GM19452 (cell line): Measurements from ENCODE around the gene PEMT.

Experiments
- ATAC-seq: cut with Tn5 transposase; IDR thresholded peaks from one replicate; pipeline ENCODE4 v1.9.1; 2021; ENCODE audit not compliant: unreplicated experiment

PEMT gene

DNA sequence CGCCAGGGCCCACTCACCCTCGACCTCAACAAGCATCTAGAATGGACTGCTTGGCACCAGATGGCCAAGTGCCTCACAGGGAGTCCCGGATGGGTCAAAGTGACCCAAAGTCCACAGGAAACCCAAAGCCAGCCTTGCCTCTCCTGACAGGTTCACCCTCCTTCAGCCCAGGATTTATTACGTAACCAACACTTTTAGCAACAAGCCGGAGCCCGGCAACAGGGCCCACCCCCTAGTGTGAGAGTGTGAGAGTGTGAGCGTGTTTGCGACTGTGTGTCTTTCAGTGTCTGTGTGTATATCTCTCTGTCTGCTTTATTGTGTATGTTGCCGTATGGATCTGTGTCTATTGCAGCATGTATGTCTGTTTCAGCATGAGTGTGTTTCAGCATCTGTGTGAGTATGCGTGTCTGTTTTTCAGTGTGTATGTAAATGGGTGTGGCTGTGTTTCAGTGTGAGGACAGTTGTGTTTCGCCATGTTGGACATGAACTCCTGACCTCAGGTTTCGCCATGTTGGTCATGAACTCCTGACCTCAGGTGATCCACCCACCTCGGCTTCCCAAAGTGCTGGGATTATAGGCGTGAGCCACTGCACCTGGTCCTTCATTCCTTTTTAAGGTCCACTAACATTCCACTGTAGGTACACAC, 13.7 kb upstream of the PEMT start:
- ATAC-seq: no peak

DNA sequence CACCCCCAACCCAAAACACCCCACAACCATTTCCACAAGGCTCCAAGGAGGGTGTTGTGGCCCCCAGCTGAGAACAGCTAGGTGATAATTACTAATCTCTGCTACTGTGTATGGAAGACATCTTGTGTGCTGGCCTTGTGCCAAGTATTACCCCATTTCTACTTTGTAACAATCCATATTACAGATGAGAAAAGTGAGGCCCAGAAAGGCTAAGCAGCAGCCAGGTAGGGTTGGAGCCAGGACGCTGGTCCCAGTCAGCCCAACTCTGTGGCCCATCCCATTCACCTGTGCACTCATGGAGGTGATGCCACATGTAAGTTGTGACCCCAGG, 12.4 kb upstream of the PEMT start:
- ATAC-seq: no peak

DNA sequence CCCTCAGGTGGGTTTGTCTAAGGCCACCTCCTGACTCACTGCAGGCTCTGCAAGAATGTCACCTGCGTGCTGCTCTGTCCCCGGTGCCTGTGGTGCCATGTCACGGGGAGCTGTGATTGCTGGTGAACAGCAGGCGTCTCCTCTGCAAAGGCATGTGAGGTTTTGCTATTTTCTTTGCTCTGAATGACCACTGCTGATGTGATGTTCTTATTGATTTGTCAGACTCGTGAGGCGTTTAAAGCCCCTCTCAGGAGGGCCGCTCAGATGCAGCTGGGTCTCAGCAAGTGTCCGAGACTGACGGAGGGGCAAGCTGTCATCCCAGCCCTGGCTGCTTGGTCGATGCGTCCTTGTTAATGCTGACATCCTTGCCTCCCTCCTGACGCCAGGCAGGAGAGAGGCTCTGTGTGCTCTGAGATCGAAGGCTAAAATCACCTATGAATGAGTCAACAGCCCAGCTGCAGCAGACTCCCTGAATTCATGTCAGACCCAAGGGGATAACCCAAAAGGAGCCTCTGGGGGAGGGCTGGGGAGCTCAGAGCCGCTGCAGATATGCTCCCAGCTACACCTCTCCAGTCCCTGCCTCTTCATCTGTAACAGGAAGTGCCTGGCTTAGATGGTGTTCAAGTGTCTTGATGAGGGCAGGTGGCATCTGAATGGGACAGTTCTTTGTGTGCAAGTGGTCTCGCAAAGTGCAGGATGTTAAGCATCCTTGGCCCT, 11.8 kb upstream of the PEMT start:
- no peak for ATAC-seq

DNA sequence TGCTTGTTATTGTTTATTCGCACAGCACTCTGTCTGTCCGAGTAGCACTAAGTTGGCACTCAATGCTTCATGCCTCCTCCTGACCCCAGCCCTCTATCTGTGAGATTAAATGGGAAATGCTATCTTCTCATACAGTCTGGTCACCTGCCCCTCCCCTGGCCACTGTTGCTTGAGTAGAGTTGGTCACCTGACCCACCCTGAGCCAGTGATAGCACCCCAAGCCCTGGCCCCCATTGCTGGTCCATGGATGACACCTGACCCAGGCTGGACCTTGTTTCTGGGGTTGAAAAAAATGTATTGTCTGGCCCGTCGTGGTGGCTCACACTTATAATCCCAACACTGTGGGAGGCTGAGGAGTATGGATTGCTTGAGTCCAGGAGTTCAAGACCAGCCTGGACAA, 8.5 kb upstream of the PEMT start:
- no peak for ATAC-seq

DNA sequence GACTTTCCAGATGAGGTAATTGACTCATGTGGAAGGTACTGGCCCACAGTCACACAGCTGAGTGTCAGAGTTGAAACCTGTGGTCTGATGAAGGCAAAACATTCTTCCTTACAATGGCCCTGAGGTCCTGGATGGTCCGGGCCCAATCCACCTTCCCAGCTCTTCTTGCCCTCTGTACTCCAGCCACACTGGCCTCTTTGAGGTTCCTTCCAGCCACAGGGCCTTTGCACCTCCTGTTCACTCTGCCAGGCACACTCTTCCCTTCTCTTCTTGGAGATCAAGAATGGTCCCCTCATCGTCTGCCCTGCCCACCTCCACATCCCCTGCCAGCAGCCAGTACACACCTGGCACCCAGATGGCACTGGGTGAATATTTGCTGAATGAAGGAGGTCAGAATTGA, 6.5 kb upstream of the PEMT start:
- ATAC-seq: no peak

DNA sequence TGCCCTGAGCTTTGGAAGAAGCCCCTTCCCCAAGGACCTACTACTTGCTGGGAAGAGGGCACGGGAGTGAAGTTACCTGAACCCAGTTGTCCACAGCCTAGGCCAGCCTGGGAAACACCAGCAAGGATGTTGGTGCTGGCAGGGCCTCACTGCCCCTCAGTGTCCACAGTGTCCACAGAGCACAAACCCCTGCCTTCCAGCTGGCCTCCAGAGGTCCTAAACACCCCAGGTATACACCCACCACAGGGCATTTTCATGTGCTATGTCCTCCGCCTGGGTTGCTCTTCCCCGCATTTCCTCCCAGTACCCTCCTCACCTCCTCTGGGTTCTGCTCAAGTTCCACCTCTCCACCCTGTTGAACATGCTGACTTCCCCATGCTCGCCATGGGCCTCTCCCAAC, 4.2 kb upstream of the PEMT start:
- no peak for ATAC-seq

DNA sequence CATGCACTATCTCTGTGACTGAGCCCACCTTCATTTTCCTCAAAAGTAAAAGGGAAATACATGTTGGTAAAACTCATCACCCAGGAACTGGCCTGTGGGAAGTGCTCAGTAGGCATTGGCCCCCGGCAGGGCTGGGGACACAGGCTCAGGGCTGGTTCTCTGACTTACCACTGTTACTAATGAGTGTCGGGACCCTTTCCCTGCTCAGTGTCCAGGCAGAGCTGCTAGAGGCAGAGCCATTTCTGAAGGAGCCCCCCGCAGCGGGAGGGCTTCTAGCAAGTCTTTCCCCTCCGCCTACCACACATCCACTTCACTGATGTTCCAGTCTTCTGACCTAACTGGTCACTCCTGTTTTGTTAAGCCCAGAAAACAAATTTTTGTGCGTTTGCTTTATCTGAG, 1.7 kb upstream of the PEMT start:
- ATAC-seq: no peak

DNA sequence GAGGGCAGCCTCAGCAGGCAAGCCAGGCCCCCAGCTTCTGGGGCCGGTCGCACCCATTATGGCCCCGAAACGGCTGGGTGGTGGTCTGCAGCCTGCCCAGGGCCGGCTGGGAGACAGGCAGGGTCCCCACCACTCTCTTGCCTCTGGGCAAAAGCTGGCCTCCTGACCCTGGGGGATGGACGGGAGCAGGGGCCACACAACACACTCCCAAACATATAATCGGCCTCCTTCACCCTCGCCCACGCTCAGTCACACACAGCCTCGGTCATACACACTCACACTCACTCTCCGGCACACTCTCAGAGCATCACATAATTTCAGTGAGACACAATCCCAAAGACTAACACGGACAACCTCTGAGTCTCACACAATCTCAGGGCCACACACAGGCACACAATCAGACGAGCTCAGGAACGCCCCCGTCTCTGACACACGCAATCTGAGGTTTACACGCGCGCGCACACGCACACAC, 589 bp downstream of the PEMT start:
- ATAC-seq: no peak

DNA sequence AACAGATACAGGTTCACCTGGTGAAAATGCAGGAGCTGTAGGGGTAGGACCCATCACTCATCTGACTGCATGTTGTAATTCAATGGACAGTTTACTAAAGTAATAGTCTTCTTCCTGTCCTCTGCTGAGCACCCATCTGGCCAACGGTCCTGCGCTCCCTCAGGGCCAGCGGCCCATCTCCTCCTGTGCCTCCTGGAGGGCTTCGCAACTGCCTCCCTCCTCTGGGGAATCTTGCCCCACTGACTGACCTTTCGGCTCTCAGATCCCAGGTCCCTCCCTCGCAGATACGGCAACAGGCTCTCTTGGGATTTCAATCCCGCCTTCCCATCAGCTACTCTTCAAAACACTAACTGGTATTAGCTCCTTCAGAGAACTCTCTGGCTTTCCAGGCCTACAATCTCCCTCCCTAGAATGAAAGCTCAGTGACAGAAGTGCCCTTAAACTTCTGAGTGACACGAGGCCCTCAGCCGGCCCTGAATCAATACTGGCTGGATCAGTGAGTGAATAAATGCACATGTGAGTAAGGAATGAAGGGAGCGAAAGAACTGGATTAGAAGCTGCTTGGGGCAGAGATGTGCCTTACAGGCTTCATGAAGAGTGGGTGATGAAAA, 1.3 kb downstream of the PEMT start:
- no peak for ATAC-seq

DNA sequence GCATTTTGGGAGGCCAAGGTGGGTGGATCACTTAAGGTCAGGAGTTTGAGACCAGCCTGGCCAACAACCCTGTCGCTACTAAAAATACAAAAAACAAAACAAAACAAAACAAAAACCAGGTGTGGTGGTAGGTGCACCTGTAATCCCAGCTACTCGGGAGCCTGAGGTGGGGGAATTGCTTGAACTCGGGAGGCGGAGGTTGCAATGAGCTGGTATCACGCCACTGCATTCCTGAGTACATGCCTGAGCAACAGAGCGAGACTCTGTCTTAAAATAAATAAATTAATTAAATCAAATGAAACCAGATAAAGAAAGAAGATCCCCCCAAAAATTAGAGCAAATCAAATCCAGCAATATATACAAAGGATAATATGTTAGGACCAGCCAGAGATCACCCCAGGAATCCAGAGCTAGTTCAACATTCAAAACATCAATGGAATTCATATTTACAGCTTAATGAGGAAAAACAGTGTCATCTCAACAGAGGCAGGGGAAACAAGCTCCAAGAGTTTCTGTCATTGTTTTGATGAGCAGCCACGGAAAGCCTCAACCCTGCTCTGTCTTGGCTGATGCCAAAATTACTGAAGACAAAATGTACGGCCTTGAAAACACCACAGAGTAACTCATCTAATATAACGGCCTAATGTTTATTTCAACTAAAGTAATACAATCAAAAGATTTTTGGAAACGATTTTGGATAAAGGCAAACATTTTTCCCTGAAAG, 3.7 kb downstream of the PEMT start:
- ATAC-seq: no peak

DNA sequence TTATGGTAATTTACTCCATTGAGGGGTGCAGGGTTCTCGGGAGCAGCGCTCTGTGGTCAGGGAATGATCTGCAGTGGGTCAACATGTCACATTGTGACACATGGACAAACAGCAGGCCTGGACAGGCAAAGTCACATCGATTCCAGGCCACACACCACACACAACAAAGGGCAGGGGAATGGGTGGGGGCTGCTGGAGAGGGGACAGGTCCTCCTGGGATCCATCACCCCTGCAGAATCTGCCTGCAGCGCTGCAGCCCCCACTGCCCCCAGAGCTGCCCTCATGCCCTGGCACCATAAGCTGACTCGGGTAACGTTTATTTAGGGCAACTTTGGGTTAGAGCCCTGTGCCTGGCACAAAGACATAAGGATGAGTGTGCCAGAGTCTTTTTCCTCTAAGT, 9.1 kb downstream of the PEMT start:
- no peak for ATAC-seq

DNA sequence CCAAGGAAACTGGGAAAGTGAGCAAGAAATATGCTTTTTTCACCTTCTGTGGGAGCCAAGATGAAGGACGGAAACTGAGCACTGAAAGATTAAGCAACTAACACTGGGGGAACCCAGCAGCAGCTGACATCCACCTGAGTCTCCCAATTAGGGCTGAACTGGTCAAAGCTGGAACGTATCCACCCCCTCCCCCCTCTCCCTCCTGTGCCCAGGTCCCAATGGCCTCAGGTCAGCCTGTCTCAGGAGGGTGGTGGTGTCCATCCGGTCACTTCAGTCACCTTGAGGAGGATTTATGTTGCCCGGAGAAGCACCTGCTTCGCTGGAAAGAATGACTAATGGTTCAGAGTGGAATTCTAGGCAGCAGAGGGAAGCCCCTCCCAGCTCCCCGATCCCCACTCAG, 10.0 kb downstream of the PEMT start:
- ATAC-seq: no peak

DNA sequence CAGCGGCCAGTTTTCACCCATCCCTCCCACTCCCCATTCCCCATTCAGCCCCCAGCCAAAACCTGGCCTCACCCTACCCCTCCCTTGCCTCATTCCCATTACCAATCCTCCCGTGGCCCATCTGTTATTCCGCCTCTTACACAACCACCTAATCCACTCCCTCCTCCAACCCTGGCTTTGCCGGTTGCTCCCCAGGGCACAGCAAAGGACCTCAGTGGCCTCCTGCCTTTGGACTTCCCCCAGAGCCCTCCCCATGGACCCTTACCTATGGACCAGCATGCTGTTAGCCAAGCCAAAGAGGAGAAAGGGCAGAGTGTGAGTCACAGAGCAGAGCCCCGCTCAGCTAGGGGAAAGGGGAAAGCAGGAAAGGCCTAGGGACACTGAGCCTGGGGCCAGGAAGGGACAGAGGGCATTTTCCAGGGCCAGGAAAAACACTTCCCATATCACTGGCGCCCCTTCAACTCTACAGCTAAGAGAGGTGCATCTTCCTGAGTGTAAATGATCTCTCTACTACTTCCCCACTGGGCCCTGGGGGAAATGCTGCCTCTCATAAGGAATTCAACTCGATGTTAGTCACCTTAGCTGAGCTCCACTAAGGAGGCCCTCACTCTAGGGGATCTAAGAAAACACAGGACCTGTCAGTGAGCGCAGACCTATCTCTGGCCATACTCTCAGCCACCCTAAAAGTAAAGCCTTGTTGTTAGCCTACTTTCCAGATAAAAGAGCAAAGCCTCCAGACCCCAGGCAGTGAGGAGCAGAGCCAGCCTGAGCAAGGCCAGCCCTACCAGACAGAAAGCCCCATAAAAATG, 10.6 kb downstream of the PEMT start:
- ATAC-seq: no peak

DNA sequence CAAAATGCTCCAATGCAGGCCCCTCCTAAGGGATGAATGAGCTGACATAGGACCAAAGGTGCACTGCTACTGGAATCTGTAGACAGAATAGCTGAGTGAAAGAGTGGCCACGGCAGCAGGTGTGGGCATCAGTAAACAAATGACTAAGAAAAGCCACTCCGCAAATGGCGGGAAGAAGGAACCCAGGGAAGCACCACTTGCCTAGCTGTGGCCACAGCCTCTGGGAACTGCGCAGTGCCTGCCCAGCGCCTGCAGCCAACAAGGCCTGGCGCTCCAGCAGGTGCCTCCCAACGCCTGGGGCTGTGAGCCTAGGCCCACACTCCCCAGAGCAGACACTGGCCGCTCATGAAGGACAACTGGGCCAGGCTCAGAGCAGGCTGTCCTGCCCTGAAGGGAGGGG, 11.8 kb downstream of the PEMT start:
- no peak for ATAC-seq

DNA sequence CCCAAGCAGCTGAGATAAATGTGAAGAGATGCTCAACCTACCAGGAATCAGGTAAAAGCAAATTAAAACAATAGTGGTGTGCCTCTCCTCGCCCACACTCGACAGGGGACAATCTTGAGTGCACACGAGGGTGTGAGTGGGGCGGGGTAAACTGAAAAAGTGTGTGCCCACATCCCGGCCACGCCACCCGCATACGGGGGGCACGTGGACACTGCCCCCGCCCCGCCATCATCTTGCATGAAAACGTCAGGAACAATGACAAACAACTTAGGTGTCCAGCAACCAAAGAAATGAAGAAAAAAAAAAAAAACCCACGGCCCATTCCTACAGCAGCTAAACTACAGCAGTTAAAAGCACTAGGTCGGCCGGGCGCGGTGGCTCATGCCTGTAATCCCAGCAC, 14.1 kb downstream of the PEMT start:
- ATAC-seq: no peak

DNA sequence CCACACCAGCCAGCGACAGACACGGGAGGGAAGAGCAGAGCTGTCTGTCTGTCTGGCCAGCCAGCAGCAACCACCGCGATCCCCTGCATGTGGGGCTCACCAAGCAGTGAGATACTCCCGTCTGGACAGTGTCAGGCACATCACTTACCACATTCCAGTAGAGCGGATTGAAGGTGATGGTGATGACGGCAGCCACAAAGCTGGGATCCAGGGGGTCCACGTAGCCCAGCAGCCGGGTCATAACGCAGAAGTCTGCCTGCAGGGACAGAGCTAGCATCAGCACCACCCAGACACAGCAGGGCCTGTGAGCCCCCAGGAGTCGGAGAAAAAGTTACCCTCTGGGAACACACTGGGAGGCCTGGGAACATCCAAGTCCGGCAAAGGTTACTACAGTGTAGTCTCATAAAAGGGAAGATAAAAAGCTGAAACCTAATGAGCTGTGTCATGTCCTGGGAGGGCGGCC, 14.7 kb downstream of the PEMT start:
- no peak for ATAC-seq

DNA sequence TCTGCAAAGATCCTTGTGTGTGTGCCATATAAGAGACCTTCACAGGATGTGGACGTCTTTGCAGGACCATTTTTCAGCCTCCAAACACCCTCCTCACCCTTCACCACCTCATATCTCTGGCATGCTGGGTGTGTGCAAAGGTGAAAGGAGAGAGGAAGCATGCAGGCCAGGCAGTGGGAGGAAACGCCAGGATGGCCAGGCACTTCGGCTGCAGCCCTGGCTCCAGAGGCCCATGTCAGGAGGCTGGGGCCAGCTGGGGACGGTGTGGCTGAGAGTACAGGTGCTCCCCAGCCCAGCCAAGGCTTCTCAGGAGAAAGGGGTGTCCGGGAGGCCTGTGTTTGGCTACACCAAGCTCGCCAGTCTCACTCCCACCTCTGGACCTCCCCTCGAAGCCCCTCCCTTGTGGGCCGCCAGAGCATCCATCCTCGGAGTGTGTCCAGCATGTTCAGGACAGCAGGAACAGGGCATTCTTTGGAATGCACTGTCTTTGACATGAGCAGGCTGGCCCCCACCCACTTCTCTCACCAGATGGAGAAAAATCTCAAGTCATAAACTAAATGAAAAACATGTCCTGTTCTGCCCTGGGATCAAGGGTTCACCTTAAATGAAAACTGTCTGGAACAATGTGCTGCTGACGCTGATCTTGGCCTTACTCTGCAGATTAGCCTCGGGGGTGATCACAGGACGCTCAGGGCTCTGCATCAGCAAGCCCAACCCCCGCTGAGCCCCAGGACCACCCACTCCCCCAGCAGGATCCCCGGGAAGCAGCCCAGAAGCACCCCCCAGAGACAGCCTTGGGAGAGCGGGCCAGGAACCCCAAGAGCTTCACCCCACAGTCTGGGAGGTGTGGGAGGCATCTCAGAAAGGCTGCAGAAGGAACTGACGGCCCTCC, 15.9 kb downstream of the PEMT start:
- no peak for ATAC-seq

DNA sequence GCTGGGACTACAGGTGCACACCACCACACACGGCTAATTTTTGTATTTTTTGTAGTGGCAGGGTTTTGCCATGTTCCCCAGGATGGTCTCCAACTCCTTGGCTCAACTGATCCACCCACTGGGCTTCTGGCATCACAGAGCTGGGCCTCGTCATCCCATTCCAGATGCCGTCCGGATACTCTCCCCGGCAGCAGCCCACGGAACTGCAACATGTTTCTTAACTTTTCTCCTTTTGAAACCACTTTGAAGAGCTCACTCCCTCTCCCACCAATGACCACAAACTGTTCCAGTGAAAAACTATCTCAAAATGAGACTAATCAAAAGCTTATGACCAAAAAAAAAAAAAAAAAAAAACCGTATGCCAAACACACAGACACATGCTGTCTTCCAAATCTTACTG, 17.6 kb downstream of the PEMT start:
- no peak for ATAC-seq

DNA sequence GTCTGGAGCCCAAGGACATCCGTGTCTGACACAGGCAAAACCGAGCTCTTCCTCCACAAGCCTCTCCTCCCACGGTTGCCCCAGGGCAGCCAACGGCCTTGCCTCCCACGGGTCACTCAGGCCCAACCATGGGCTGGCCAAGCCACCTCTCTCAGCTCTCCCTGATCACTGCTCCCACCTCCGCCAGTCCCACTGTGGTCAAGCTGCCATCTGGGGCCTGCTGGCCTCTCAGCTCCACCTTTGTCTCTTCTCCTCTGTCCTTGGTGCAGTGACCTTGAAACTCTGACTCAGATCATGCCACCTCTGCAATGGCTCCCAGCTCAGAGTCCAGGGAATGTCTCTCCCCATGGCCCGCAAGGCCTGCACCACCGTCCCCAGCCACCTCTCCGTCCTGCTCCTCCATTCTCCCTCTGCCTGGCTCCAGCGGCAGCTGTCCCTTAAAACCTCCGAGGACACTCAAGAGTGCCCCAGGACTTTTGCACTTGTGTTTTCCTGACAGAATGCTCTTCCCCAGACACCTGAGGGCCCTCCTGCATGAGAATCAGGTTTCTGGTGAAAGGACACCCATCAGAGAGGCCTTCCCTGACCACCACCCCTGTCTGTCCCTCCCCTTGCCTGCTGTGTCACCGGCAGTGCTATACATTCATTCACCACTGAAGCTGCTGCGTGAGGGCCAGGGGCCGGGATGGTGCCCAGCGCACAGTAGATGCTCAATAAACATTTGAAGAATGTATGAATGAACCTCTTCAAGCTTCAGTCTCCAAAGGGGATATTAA, 19.3 kb downstream of the PEMT start:
- no peak for ATAC-seq
